Cortex of kidney (tissue), 1 donor: ENCODE data around the gene LRRC36.

Experiments
- DNase-seq: peaks from one replicate; lab custom pipeline; 2025; lab: John Stamatoyannopoulos, UW

Gene LRRC36

GRCh38 chr16:67426022-67426421, 99.4 kb downstream of the LRRC36 start:
- no peak for DNase-seq

GRCh38 chr16:67426950-67427349, 100.3 kb downstream of the LRRC36 start:
- no peak for DNase-seq

- no peak for DNase-seq
Measured at GRCh38 chr16:67428146-67428731, 101.6 kb downstream of the LRRC36 start.

- DNase-seq, result no peak
Measured at GRCh38 chr16:67429053-67429798, 102.6 kb downstream of the LRRC36 start.

- no peak for DNase-seq
Measured at GRCh38 chr16:67429799-67430503, 103.3 kb downstream of the LRRC36 start.

GRCh38 chr16:67430504-67430976, 103.9 kb downstream of the LRRC36 start:
- DNase-seq, result no peak

- peak; percentile 76 for DNase-seq
Measured at GRCh38 chr16:67430977-67431774, 104.6 kb downstream of the LRRC36 start, which contains the start of gene HSD11B2. Gene HSD11B2, plus strand, starts transcription at chr16:67431121. Its CDS starts 128 bp downstream, at chr16:67431249.

GRCh38 chr16:67431775-67432505, 105.3 kb downstream of the LRRC36 start:
- no peak for DNase-seq

- no peak for DNase-seq
Measured at GRCh38 chr16:67432506-67432890, 105.9 kb downstream of the LRRC36 start.

- DNase-seq, result no peak
Measured at GRCh38 chr16:67433131-67433719, 106.6 kb downstream of the LRRC36 start.
